ENCODE data around the gene USP47. TPM values are rescaled to one million over a fixed set of nuclear protein-coding genes. Genes with fewer than 3 reads are reported as not detected.
A peak's percentile ranks its signal among the peaks of the same experiment; 100 is the strongest.

Gene USP47
- total RNA-seq, 1 donor from 2014 or later = 54.0 TPM

DNA sequence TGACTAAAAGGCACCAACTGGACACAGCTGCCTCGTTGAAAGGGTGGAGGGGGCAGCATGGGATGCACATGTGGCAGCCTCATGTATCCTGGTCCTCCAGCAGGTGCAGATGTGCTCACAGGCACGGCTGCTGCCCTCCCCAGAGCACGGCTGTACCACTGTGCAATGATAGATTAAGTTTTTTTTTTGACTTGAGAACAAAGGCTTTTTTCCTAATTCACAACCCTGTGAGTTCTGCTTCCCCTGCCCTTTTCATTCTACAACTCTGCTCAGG is 155.2 kb downstream of the USP47 start:
- DNase-seq (ENCODE audit: low read depth) (no peak), FAIRE-seq (no peak)
- Histone ChIP-seq H3K4me3 (ENCODE audit: low read depth, low read length) (no peak overlapping the region), H3K36me3 (ENCODE audit: control insufficient read depth, insufficient read depth, low read length) (peaks cover 5% of the 10 kb centered on the region), H3K27me3 (ENCODE audit: control insufficient read depth, insufficient read depth, low read length) (no peaks in the 10 kb centered on the region)
- TF ChIP-seq, protein P1, sequence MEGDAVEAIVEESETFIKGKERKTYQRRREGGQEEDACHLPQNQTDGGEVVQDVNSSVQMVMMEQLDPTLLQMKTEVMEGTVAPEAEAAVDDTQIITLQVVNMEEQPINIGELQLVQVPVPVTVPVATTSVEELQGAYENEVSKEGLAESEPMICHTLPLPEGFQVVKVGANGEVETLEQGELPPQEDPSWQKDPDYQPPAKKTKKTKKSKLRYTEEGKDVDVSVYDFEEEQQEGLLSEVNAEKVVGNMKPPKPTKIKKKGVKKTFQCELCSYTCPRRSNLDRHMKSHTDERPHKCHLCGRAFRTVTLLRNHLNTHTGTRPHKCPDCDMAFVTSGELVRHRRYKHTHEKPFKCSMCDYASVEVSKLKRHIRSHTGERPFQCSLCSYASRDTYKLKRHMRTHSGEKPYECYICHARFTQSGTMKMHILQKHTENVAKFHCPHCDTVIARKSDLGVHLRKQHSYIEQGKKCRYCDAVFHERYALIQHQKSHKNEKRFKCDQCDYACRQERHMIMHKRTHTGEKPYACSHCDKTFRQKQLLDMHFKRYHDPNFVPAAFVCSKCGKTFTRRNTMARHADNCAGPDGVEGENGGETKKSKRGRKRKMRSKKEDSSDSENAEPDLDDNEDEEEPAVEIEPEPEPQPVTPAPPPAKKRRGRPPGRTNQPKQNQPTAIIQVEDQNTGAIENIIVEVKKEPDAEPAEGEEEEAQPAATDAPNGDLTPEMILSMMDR (IDR thresholded peaks at IDR 0.05; ENCODE audit: insufficient read depth, low read length, severe bottlenecking) = no peak

DNA sequence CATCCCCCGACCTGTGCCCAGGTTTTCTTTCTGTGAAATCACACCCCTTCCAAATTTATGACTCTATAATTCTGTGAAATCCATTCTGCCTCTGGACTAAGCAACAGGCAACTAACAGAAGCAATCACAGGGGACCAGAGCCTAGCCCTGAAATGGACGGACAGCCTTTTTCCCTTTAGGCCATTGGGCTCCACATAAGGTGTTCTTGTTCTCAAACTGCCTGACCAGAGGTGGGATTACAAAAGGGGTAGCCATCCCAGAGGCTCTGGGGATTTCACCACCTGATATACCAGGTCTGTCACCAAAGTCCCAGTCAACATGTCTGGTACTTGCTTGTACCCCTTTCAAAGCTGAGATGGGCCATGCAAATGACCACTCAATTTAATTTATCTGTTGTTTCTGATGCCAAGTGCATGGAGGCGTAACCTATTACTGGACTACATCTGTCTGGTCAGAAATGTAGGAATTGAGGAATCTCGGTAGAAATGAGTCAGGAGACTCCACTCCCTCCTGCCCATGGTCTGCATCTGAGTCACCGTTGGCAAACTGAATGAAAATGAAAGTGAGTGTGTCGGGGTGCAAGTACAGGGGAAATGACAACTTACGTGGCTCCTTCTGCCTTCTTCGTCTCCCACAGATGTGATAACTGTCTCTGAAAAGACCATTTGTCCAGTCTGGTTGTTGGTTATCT is 156.5 kb downstream of the USP47 start:
- DNase-seq (ENCODE audit: low read depth) (peak; percentile 94), FAIRE-seq (peak; percentile 75)
- no peaks in the 10 kb centered on the region for H3K27me3 ChIP-seq (ENCODE audit: control insufficient read depth, insufficient read depth, low read length)
- no peak overlapping the region for H3K4me3 ChIP-seq (ENCODE audit: low read depth, low read length)
- peaks cover 5% of the 10 kb centered on the region for H3K36me3 ChIP-seq (ENCODE audit: control insufficient read depth, insufficient read depth, low read length)
- TF ChIP-seq, protein P1 (IDR thresholded peaks at IDR 0.05; ENCODE audit: insufficient read depth, low read length, severe bottlenecking) = no peak

DNA sequence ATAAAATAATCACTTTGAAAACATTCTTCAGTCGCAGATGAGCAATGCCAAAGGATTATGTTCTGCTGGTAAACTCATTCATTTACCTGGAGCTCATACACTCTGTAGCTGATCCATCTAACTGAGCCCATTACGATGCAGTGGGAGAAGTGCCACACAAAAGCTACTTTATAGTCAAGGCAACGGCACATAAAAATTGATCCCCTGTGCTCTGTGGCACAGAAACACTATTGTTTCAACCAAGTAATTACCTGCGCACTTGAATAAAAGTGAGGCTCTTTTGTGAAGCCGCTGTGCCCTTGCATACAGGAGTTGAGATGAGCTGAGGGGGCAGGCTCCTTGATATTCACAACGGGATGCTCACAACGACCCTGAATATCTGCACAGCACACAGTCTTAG is 159.4 kb downstream of the USP47 start:
- no peak overlapping the region for H3K4me3 ChIP-seq (ENCODE audit: low read depth, low read length)
- DNase-seq (ENCODE audit: low read depth) (no peak), FAIRE-seq (no peak)
- TF ChIP-seq, protein P1 (IDR thresholded peaks at IDR 0.05; ENCODE audit: insufficient read depth, low read length, severe bottlenecking) = no peak
- H3K27me3 ChIP-seq (ENCODE audit: control insufficient read depth, insufficient read depth, low read length) = no peaks in the 10 kb centered on the region
- H3K36me3 ChIP-seq (ENCODE audit: control insufficient read depth, insufficient read depth, low read length) = peaks cover 2% of the 10 kb centered on the region

DNA sequence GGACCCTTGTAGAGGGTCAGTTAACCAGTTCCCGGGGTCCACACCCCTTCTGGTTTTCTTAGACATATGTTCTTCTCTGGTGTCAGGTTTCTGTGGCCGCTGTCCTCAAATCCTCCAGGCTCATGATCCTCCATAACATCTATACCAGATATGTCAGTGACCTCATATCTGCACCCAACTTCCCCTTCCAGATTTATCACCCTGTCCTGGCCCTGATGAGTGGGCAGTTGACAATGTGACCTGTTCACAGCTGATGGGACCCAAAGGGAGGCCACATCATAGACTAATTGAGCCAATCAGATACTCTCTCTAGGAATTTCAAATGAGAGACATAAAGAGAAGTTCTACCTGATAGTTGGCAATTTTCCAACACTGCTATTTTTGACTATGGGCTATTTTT is 161.6 kb downstream of the USP47 start:
- no peak for FAIRE-seq
- no peak for DNase-seq (ENCODE audit: low read depth)
- TF ChIP-seq, protein P1 (IDR thresholded peaks at IDR 0.05; ENCODE audit: insufficient read depth, low read length, severe bottlenecking) = no peak
- H3K36me3 ChIP-seq (ENCODE audit: control insufficient read depth, insufficient read depth, low read length) = no peaks in the 10 kb centered on the region
- no peak overlapping the region for H3K4me3 ChIP-seq (ENCODE audit: low read depth, low read length)
- no peaks in the 10 kb centered on the region for H3K27me3 ChIP-seq (ENCODE audit: control insufficient read depth, insufficient read depth, low read length)

DNA sequence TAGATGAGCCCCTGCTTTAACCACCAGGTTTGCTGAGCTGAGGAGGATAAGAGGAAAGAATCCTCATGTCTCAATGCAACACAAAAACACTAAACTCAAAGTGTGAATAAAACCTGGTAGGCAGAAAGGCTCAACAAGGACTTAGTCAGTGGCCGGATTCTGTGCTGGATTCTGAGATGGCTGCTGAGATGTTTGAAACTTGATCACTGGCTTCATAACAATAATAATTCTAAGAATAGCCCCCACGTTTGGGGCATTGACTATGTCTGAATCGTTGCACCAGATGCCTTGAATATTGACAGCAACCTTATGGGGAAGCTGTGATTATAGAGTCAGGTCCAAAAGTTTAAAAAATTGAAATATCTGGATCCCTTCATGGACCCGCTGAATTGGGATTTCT is 162.0 kb downstream of the USP47 start:
- no peak for FAIRE-seq
- H3K27me3 ChIP-seq (ENCODE audit: control insufficient read depth, insufficient read depth, low read length) = no peaks in the 10 kb centered on the region
- DNase-seq (ENCODE audit: low read depth) = no peak
- H3K4me3 ChIP-seq (ENCODE audit: low read depth, low read length) = no peak overlapping the region
- no peaks in the 10 kb centered on the region for H3K36me3 ChIP-seq (ENCODE audit: control insufficient read depth, insufficient read depth, low read length)
- TF ChIP-seq, protein P1 (IDR thresholded peaks at IDR 0.05; ENCODE audit: insufficient read depth, low read length, severe bottlenecking) = no peak

DNA sequence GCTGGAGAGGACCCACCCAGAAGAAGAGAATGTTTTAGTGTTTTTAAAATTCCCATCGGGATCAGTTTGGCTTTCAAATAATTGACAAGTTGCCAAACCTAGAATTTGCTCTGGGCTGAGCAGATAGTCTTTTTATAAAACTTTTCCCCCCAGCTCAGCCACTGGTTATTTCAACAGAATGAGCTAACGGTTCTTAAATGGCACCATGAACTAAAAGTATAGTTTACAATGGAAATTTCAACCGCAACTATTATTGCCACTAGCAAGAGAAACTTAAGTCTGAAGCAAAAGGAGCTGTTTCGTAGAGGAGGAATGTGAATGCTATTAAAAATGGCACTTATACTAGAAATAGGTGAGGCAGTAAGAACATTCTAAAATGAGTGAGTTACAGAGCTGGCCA is 163.3 kb downstream of the USP47 start:
- H3K27me3 ChIP-seq (ENCODE audit: control insufficient read depth, insufficient read depth, low read length) = no peaks in the 10 kb centered on the region
- no peak overlapping the region for H3K4me3 ChIP-seq (ENCODE audit: low read depth, low read length)
- DNase-seq (ENCODE audit: low read depth) (no peak), FAIRE-seq (no peak)
- no peaks in the 10 kb centered on the region for H3K36me3 ChIP-seq (ENCODE audit: control insufficient read depth, insufficient read depth, low read length)
- TF ChIP-seq, protein P1 (IDR thresholded peaks at IDR 0.05; ENCODE audit: insufficient read depth, low read length, severe bottlenecking) = no peak

Data from bronchial epithelial cell (primary cell).